Testis (tissue), 2 donors: ENCODE measurements around the gene HYDIN.

Source experiments
- POLR2A ChIP-seq: fragments of 450-650 bp; IDR thresholded peaks from one replicate; pipeline ENCODE4 v1.6.1; 2017; ENCODE audit warnings: antibody characterized with exemption, mild to moderate bottlenecking, moderate library complexity
- TF ChIP-seq, protein P1 (sequence below), 3 experiments: fragments of 450-650 bp in 2 of 3; fragments of 200-600 bp in 1 of 3; sonication (generic) in 1 of 3; IDR thresholded peaks; one replicate each; pipeline ENCODE4 v1.5.1; 2016 to 2019; ENCODE audit warnings: antibody characterized with exemption in 3 of 3, mild to moderate bottlenecking in 2 of 3, moderate library complexity in 1 of 3

DNA sequence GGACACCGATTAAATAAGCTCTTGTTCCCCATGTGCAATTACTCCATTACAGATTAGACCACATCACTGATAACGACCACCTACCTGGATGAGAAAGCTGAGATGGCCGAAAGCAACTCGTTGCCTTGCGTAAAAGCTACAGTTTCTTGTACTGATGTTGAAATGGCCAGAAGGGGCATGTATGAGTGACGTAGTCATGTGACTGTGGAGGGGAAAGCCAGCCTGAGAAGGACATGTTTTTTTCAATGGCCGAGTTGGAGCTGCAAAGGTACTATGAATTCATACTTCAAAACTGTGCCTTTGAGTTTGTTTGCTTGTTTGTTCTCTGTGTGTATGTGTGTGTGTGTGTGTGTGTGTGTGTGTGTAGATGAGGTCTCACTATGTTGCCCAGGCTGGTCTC is 17.0 kb upstream of the HYDIN start:
- no peak for TF ChIP-seq POLR2A
- TF ChIP-seq, protein P1, sequence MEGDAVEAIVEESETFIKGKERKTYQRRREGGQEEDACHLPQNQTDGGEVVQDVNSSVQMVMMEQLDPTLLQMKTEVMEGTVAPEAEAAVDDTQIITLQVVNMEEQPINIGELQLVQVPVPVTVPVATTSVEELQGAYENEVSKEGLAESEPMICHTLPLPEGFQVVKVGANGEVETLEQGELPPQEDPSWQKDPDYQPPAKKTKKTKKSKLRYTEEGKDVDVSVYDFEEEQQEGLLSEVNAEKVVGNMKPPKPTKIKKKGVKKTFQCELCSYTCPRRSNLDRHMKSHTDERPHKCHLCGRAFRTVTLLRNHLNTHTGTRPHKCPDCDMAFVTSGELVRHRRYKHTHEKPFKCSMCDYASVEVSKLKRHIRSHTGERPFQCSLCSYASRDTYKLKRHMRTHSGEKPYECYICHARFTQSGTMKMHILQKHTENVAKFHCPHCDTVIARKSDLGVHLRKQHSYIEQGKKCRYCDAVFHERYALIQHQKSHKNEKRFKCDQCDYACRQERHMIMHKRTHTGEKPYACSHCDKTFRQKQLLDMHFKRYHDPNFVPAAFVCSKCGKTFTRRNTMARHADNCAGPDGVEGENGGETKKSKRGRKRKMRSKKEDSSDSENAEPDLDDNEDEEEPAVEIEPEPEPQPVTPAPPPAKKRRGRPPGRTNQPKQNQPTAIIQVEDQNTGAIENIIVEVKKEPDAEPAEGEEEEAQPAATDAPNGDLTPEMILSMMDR (IDR thresholded peaks at IDR 0.05), result no peak
